Cerebellar cortex (tissue), 1 donor: ENCODE results near the gene UPK2.
"Not testable (repeated sequence)": the region's sequence is repeated elsewhere in the genome, so short reads cannot be mapped to it uniquely, and the experiment has no call there.

Experiments used
- DNase-seq: peaks from one replicate; pipeline ENCODE4 v3.0.0-alpha.2; 2015; ENCODE audit warnings: low spot score

UPK2 gene

GRCh38 chr11:118938491-118939403 is 17.4 kb upstream of the UPK2 start:
- DNase-seq, result no peak

- no peak for DNase-seq
Observed at GRCh38 chr11:118939404-118939915, 16.6 kb upstream of the UPK2 start.

DNA sequence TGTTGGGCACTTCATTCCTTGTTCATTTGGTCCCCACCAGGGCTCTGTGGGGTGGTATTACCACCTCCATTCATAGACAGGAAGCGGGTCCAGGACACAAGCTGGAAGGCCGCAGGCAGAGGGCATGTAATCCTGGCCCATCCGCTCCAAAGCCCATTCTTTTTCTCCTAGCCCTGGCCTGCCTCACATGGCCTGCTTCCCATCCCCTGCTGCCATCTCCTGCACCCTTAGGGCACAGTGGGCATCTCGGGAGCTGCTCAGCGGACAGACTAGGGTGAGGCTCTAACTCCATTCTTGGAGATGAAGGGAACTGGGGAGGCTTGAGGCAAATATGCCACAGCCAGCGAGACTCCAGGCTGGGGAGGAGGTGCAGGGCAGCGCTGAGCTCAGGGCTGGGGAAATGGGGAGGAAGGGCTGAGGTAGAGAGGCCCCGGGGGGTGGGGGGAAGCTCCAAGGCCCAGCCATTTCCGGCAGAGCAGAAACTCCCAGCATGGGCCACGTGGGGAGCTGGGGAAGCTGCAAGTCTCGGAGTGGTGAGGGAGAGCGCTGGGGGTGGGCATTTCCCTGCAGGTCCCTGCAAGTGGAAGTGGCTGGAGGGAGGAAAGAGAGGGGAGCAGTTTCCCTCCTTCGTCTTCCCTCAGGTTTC is 16.0 kb upstream of the UPK2 start:
- DNase-seq, result no peak

DNA sequence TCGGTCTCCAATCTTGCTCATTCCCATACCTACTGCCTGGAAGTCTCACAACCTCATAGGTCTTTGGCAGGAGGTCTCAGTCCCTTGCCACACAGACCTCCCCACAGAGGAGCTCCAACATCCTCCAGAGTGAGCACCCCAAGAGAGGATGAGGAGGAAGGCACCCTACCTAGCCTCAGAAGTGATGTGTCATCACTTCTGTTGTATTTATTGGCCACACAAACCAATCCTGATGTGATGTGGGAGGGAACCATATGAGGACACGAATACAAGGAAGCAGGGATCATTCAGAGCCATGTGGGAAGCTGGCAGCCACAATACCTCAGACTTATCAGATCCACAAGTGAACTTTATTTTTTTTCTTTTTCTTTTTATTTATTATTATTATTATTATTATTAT is 9.0 kb upstream of the UPK2 start:
- no peak for DNase-seq

GRCh38 chr11:118948000-118948399 is 8.1 kb upstream of the UPK2 start:
- no peak for DNase-seq

DNA sequence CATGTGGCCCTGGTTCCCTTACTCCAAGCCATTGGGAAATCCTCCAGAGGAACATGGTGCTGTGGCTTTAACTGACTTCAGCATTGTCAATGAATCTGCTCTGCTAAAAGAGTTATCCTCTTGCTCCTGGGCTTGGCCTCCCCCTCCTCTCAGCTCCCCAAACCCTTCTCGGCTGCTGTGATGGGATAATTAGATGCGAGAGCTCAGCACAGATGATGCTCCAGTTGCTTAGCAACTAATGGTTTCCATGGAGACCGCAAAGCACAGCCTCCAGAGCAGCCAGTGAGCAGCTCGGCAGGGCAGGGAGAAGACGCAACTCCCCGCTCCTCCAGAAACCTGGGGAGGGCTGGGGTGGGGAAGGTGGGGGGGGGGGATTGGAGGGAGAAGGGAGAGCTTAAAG is 2.8 kb upstream of the UPK2 start:
- DNase-seq, result peak; percentile 87

GRCh38 chr11:118953976-118954375 is 2.1 kb upstream of the UPK2 start:
- DNase-seq, result not testable (repeated sequence)

DNA sequence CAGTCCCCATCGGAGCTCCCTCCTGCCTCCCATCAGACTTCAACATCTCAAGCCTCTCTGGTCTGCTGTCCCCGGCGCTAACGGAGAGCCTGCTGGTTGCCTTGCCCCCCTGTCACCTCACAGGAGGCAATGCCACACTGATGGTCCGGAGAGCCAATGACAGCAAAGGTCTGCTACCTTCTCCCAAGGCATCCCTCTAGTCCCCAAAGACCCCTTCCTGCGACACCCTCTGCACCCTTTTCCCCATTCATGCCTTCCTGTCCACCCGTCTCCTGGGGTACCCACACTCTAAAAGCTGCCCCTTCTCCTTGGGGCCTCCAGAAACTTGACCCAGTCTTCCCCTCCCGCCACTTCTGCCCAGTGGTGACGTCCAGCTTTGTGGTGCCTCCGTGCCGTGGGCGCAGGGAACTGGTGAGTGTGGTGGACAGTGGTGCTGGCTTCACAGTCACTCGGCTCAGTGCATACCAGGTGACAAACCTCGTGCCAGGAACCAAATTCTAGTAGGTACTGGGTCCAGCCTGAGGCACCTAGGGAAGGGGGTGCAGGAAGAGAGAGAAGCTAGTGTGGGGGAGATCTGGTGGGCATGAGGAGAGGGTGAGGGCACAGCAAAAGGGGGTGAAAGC is 860 bp downstream of the UPK2 start:
- DNase-seq, result no peak

GRCh38 chr11:118957549-118957948 is 1.5 kb downstream of the UPK2 start:
- no peak for DNase-seq

DNA sequence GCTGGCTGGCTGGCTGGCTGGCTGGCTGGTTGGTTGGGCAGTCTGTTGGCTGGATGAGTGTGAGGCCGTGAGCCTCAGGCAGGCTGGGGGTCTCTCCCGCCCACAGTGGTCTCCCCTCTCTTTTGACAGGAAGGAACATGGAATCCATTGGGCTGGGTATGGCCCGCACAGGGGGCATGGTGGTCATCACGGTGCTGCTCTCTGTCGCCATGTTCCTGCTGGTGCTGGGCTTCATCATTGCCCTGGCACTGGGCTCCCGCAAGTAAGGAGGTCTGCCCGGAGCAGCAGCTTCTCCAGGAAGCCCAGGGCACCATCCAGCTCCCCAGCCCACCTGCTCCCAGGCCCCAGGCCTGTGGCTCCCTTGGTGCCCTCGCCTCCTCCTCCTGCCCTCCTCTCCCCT is 1.9 kb downstream of the UPK2 start:
- no peak for DNase-seq

DNA sequence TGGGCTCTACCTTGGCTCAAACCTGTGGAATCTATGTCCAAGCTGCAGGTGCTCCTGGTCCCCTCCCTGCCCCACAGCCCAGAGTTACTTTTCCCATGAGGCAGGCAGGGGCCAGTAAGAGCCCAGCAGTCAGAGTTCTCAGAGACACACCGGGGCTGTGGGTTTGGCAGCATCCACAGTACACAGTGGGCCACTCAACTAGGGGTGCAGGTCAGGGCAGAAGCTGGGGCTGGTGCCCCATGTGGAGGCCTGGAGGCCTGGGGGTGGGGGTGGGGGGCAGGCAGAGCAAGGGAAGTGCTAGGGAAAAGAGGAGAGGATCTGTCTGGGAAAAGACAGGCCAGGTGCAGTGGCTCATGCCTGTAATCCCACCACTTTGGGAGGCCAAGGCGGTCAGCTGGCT is 2.5 kb downstream of the UPK2 start:
- no peak for DNase-seq

DNA sequence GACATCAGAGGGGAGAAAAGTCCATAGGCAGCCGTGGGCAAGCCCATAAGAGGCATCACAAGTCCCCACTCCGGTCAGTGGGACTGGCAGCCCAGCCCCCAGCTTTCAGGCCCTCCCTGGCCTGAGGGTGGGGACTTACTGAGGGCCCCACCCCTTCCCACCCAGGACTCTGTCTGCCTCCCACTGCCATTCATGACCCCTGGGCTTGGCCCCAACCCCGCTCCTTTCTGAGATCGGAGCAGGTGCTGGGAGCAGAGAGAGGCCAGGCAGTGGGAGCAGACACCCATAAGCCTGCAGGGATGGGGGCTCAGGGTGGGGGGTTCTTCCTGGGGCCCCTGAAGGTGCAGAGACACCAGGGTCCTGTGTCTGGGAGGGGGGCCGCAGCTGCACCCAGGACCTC is 5.1 kb downstream of the UPK2 start:
- DNase-seq, result no peak

DNA sequence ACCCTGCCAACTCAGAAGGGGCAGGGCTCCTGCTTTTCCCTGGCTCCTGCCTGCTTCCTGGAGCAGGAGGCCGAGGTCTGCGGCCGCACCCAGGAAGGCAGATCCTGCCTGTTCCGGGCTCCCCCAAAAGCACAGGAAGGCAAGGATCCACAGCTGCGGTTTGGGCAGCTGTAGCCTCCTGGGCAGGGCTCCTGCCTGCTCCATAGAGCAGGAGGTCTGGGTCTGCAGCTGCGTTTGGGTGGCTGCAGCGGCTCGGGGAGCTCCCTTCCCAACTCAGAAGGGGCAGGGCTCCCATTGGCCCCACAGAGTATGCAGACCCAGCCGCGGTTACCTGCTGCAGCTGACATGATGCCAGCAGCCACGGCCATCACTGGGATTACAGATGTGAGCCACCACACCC is 5.5 kb downstream of the UPK2 start:
- DNase-seq, result no peak

DNA sequence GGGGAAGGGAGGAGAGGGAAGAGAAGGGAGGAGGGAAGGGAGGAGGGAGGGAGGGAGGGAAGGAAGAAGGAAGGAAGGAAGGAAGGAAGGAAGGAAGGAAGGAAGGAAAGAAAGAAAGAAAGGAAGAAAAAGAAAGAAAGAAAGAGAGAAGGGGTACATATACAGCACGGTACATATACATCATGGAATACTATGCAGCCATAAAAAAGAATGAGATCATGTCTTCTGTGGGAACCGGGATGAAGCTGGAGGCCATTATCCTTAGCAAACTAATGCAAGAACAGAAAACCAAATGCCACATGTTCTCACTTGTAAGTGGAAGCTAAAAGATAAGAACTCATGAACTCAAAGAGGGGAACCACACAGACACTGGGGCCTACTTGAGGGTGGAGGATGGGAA is 13.4 kb downstream of the UPK2 start:
- not testable (repeated sequence) for DNase-seq

GRCh38 chr11:118971646-118972045 is 15.5 kb downstream of the UPK2 start, which contains the start of gene FOXR1:
FOXR1 (plus strand) TSS chr11:118971761; CDS start chr11:118971932, 171 bp downstream.
- DNase-seq, result no peak

- no peak for DNase-seq
Observed at GRCh38 chr11:118973985-118974384, 17.9 kb downstream of the UPK2 start.

DNA sequence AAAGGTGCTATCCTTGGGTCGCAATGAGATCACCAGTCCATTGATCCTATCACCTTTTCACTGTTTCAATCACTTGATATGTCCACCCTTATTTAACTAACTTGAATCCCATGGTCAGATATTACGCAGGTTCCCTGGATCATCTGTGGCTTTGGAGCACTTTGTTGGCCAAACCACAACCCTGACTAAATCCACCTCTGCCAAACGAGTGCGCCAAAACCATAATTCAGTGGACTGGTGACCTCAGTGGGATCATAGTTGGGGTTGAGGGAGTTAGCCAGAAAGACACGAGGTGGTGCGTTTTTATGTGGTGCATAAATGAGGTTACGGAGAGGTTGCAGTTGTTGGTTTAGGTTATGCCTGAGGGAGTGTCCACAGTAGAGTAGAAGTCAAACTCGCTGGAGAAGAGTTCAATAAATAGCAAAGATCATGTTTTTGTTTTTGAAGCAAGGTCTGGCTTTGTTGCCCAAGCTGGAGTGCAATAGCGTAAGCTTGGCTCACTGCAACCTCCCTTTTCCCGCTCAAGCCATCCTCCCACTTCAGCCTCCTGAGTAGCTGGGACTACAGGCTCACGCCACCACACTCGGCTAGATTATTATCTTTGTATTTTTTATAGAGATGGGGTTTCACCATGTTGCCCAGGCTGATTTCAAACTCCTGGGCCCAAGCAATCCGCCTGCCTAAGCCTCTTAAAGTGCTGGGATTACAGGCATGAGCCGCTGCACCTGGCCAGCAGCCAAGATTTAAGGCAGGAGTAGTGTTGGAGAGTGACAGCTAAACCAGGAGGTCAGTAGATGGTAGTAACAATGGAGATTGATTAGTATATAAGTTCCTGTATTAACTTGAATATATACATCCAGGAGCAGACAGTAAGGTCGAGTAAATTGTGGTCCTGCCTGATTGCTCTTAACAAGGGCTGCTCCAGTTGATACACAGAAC is 19.9 kb downstream of the UPK2 start:
- DNase-seq, result no peak

- DNase-seq, result no peak
Observed at GRCh38 chr11:118979434-118979833, 23.3 kb downstream of the UPK2 start.

DNA sequence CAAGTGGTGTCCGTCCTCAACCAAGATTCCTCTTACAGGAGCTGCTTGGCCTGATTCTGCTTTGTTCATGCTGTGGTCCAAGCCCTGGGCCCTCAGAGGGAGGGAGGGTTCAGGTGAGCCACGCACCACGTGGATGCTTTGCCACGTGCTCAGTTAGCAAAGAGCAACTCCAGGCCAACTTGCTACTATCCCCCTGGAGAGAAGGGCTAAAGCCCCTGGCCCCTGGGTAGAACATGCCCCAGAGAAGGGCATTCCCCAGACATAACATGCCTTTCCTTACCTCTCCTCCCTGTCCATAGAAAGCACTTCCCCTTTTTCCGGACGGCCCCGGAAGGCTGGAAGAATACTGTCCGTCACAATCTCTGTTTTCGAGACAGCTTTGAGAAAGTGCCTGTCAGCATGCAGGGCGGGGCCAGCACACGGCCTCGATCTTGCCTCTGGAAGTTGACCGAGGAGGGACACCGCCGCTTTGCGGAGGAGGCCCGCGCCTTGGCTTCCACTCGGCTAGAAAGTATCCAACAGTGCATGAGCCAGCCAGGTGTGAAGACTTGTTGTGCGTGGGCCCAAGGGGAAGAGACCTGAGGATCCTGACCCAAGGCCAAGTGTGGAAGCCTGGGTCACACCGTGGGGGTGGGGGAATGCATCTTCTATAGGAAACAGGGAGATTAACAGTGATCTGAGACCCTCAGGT is 24.2 kb downstream of the UPK2 start:
- no peak for DNase-seq

GRCh38 chr11:118984337-118984736 is 28.2 kb downstream of the UPK2 start:
- DNase-seq, result not testable (repeated sequence)

DNA sequence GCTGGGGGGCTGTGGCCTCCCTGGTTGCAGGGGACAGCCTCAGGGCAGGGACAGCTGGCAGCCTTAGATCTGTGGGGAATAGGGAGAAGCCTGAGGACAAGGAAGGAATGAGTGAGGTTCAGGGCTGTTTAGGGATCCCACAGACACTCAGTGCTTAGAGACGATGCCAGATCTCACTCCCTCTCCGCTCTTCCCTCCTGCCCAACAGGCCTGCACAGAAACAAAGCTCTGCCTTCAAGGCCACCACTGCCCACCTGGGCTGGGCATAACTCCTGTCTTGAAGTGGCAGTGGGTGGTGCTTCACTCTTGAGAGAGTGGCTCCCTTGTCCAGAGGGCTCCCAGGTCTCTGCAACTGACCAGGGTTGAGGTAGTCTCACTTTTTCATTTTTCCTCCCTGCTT is 28.7 kb downstream of the UPK2 start:
- DNase-seq, result no peak
